ENCODE measurements around the gene ITGB1. TPM values are rescaled to one million over a fixed set of nuclear protein-coding genes. Genes with fewer than 3 reads are reported as not detected.

Gene ITGB1
- total RNA-seq, 2 donors from 2014 or later = 101 to 119 TPM

- no peak for ATAC-seq
- no peak overlapping the region for H3K4me3 Mint-ChIP-seq
These were observed 66.8 kb downstream of the ITGB1 start for GRCh38 chr10:32891261-32891660.

GRCh38 chr10:32890444-32890843, 67.6 kb downstream of the ITGB1 start:
- no peak overlapping the region for H3K4me3 Mint-ChIP-seq
- peaks cover 3 to 5% of the 10 kb centered on the region in 2 donors for H3K4me1 Mint-ChIP-seq (ENCODE audit: low read depth in 2 of 2)
- no peaks in the 10 kb centered on the region for H3K9me3 Mint-ChIP-seq
- H3K36me3 Mint-ChIP-seq = no peaks in the 10 kb centered on the region
- no peak overlapping the region for H3K27ac Mint-ChIP-seq
- no peak for ATAC-seq
- H3K27me3 Mint-ChIP-seq = no peaks in the 10 kb centered on the region
- no peak for DNase-seq (ENCODE audit: low spot score)

More at GRCh38 chr10:32891261-32891660, 66.8 kb downstream of the ITGB1 start:
- Mint-ChIP-seq H3K4me1 (ENCODE audit: low read depth in 2 of 2) (peaks cover 3 to 5% of the 10 kb centered on the region in 2 donors), H3K27me3 (no peaks in the 10 kb centered on the region), H3K36me3 (peaks cover 2% of the 10 kb centered on the region), H3K9me3 (no peaks in the 10 kb centered on the region), H3K27ac (no peak overlapping the region)
- no peak for DNase-seq (ENCODE audit: low spot score)

DNA sequence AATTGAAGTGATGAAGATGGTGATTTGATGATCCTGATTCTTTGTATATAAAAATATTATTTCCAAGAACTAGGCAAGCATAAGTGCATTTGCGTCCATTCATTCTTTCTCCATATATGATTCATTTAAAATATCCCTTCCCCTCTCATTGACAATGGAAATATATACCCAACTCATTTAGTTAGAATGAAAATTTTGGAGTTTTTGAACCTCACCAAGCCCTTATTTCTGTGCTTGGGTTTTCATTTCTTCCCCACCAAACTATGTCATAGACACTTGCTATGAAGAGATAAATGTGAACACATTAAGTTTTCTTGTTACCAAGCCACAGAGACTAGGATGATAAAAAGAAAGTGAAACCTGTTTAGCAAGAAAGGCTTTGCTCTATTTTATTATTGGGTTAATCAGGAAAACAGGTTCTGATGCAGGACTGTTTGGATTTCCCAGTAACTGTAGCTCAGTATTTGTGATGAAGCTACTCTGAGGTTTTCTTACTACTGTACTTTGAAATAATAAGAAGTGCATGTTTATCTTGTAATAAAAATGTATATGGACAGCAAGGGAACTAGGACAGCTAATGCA, 68.3 kb downstream of the ITGB1 start:
- H3K4me1 Mint-ChIP-seq (ENCODE audit: low read depth in 2 of 2) = peaks cover 3 to 5% of the 10 kb centered on the region in 2 donors
- DNase-seq (ENCODE audit: low spot score) = no peak
- peak overlapping the region in 1 of 2 donors; percentile 10 for H3K27ac Mint-ChIP-seq
- H3K36me3 Mint-ChIP-seq = no peaks in the 10 kb centered on the region
- H3K9me3 Mint-ChIP-seq = no peaks in the 10 kb centered on the region
- no peak for ATAC-seq
- H3K27me3 Mint-ChIP-seq = no peaks in the 10 kb centered on the region
- peak overlapping the region; percentile 32 for H3K4me3 Mint-ChIP-seq

GRCh38 chr10:32888161-32888927, 69.7 kb downstream of the ITGB1 start:
- no peak overlapping the region for H3K4me3 Mint-ChIP-seq
- peaks cover 3 to 5% of the 10 kb centered on the region in 2 donors for H3K4me1 Mint-ChIP-seq (ENCODE audit: low read depth in 2 of 2)
- H3K9me3 Mint-ChIP-seq = no peaks in the 10 kb centered on the region
- peaks cover 0 to 3% of the 10 kb centered on the region in 2 donors for H3K27me3 Mint-ChIP-seq
- H3K27ac Mint-ChIP-seq = no peak overlapping the region
- ATAC-seq (peak in 1 of 2 donors; percentile 40), DNase-seq (ENCODE audit: low spot score) (no peak)
- no peaks in the 10 kb centered on the region for H3K36me3 Mint-ChIP-seq

- peak in 1 of 2 donors; percentile 60 for ATAC-seq
- Mint-ChIP-seq H3K9me3 (no peaks in the 10 kb centered on the region), H3K4me1 (ENCODE audit: low read depth in 2 of 2) (peaks cover 3 to 5% of the 10 kb centered on the region in 2 donors), H3K27ac (no peak overlapping the region), H3K4me3 (no peak overlapping the region), H3K27me3 (peaks cover 0 to 3% of the 10 kb centered on the region in 2 donors), H3K36me3 (no peaks in the 10 kb centered on the region)
- no peak for DNase-seq (ENCODE audit: low spot score)
These were observed 70.5 kb downstream of the ITGB1 start for GRCh38 chr10:32887481-32887880.

DNA sequence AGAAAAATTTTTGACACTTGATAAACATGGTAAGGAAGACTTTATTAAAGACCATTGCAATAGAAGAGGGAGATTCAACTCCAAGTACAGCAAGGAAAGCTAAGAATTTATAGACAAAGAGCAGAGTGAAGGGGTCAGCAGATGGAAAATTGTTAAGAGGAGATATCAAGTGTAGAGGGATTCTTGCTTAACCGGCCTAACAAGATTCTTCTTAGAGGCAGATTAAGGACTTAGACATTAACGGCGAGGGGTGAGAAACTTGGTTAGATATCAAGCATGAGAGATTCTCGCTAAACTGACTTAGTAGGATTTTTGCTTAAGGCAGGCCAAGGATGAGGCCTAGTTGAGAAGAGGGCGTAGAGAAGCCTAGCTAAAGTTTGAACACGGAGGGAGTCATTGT, 76.0 kb downstream of the ITGB1 start:
- Mint-ChIP-seq H3K27me3 (peaks cover 0 to 3% of the 10 kb centered on the region in 2 donors), H3K4me1 (ENCODE audit: low read depth in 2 of 2) (no peaks in the 10 kb centered on the region), H3K27ac (no peak overlapping the region), H3K36me3 (no peaks in the 10 kb centered on the region), H3K4me3 (no peak overlapping the region), H3K9me3 (no peaks in the 10 kb centered on the region)
- DNase-seq (ENCODE audit: low spot score) (no peak), ATAC-seq (no peak)

- Mint-ChIP-seq H3K9me3 (no peaks in the 10 kb centered on the region), H3K27ac (no peak overlapping the region), H3K4me1 (ENCODE audit: low read depth in 2 of 2) (no peaks in the 10 kb centered on the region), H3K4me3 (no peak overlapping the region), H3K27me3 (no peaks in the 10 kb centered on the region), H3K36me3 (no peaks in the 10 kb centered on the region)
- ATAC-seq = no peak
- no peak for DNase-seq (ENCODE audit: low spot score)
These were observed 79.4 kb downstream of the ITGB1 start for GRCh38 chr10:32878646-32879045.

DNA sequence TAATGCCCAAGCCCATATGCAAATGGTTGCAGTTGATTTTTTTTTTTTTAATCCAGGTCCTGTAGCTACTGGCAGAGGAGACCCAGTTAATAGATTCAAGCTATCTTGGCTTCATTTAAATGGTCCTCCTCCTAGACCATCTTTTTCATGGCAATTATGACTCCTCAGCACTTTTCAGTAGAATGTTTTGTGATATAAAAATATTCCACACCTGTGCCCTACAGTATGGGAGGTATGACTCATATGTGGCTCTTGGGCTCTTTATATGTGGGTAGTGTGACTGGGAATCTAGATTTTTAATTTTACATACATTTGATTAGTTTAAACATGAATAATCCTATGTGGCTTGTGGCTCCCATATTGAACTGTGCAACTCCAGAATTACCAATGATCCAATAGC, 80.1 kb downstream of the ITGB1 start:
- Mint-ChIP-seq H3K4me3 (no peak overlapping the region), H3K27ac (no peak overlapping the region), H3K9me3 (peaks cover 4% of the 10 kb centered on the region), H3K4me1 (ENCODE audit: low read depth in 2 of 2) (no peaks in the 10 kb centered on the region), H3K36me3 (peaks cover 5% of the 10 kb centered on the region), H3K27me3 (peaks cover 0 to 5% of the 10 kb centered on the region in 2 donors)
- DNase-seq (ENCODE audit: low spot score) (no peak), ATAC-seq (no peak)

- H3K27ac Mint-ChIP-seq = no peak overlapping the region
- peaks cover 0 to 2% of the 10 kb centered on the region in 2 donors for H3K27me3 Mint-ChIP-seq
- no peaks in the 10 kb centered on the region for H3K4me1 Mint-ChIP-seq (ENCODE audit: low read depth in 2 of 2)
- H3K9me3 Mint-ChIP-seq = no peaks in the 10 kb centered on the region
- H3K36me3 Mint-ChIP-seq = no peaks in the 10 kb centered on the region
- ATAC-seq (no peak), DNase-seq (ENCODE audit: low spot score) (no peak)
- H3K4me3 Mint-ChIP-seq = no peak overlapping the region
These were observed 92.9 kb downstream of the ITGB1 start for GRCh38 chr10:32865170-32865569.

GRCh38 chr10:32854435-32854834, 103.6 kb downstream of the ITGB1 start:
- H3K27ac Mint-ChIP-seq = no peak overlapping the region
- no peaks in the 10 kb centered on the region for H3K27me3 Mint-ChIP-seq
- H3K36me3 Mint-ChIP-seq = no peaks in the 10 kb centered on the region
- no peak overlapping the region for H3K4me3 Mint-ChIP-seq
- H3K4me1 Mint-ChIP-seq (ENCODE audit: low read depth in 2 of 2) = no peaks in the 10 kb centered on the region
- DNase-seq (ENCODE audit: low spot score) (no peak), ATAC-seq (no peak)
- H3K9me3 Mint-ChIP-seq = no peaks in the 10 kb centered on the region

DNA sequence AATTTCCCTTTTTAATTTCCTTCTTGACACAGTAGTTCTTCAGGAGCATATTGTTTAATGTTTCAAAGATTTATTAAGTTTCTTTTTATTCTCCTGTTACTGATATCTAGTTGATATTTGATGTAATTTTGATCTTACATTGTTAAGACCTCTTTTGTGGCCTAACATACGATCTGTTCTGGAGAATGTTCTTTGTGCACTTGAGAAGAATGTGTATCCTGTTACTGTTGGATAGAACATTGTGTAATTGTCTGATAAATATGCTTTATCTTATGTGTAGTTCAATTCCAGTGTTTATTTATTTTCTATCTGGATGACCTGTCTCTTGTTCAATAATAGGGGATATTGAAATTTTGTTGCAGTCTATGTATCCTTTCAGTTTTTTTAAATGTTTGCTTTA, 106.7 kb downstream of the ITGB1 start:
- Mint-ChIP-seq H3K9me3 (no peaks in the 10 kb centered on the region), H3K4me3 (no peak overlapping the region)
- no peak for ATAC-seq

More for the DNA sequence above, 106.7 kb downstream of the ITGB1 start:
- no peak for DNase-seq (ENCODE audit: low spot score)
- Mint-ChIP-seq H3K36me3 (no peaks in the 10 kb centered on the region), H3K27me3 (no peaks in the 10 kb centered on the region), H3K27ac (no peak overlapping the region), H3K4me1 (ENCODE audit: low read depth in 2 of 2) (no peaks in the 10 kb centered on the region)
